Chondrocyte (in vitro differentiated cells): ENCODE data around the gene ADAM8. TPM values are rescaled to one million over a fixed set of nuclear protein-coding genes. Genes with fewer than 3 reads are reported as not detected.

Source experiments
- DNase-seq: peaks from one replicate; pipeline ENCODE4 v3.0.0; 2021; ENCODE audit warnings: mixed read lengths, low spot score
- H3K27ac Mint-ChIP-seq: one replicate; pipeline ENCODE4 v1.8.0; 2021; ENCODE audit warnings: mild to moderate bottlenecking, moderate library complexity, mixed read lengths; ENCODE audit not compliant: unreplicated experiment
- H3K27me3 Mint-ChIP-seq: 2 replicates; pipeline ENCODE4 v1.8.0; 2021; ENCODE audit warnings: low read depth, mixed read lengths
- H3K36me3 Mint-ChIP-seq: 2 replicates; pipeline ENCODE4 v1.8.0; 2021; ENCODE audit warnings: low read depth, mixed read lengths
- H3K4me1 Mint-ChIP-seq: 2 replicates; pipeline ENCODE4 v1.8.0; 2021; ENCODE audit warnings: low read depth, mild to moderate bottlenecking, mixed read lengths
- H3K4me3 Mint-ChIP-seq: one replicate; pipeline ENCODE4 v1.8.0; 2021; ENCODE audit warnings: mild to moderate bottlenecking, moderate library complexity, mixed read lengths; ENCODE audit not compliant: unreplicated experiment
- H3K9me3 Mint-ChIP-seq: 2 replicates; pipeline ENCODE4 v1.8.0; 2021; ENCODE audit warnings: low read depth, mixed read lengths
- CTCF ChIP-seq: fragments of 200-600 bp; sonication (generic); IDR thresholded peaks from 2 replicates; pipeline ENCODE4 v1.5.0; 2021; ENCODE audit warnings: antibody characterized with exemption, mild to moderate bottlenecking, moderate library complexity
- total RNA-seq: library from RNA; stranded (reverse); gene quantifications from 3 replicates; pipeline ENCODE4 v1.2.1, GENCODE V29; 2021

The ADAM8 gene
- total RNA-seq, 1 donor from 2014 or later = 1.3 TPM

GRCh38 chr10:133293810-133294119 is 17.1 kb upstream of the ADAM8 start:
- no peak overlapping the region for H3K4me3 Mint-ChIP-seq
- no peaks in the 10 kb centered on the region for H3K4me1 Mint-ChIP-seq
- no peak overlapping the region for H3K27ac Mint-ChIP-seq
- no peak for TF ChIP-seq CTCF
- no peaks in the 10 kb centered on the region for H3K27me3 Mint-ChIP-seq
- DNase-seq = no peak
- peaks cover 37% of the 10 kb centered on the region for H3K36me3 Mint-ChIP-seq
- no peaks in the 10 kb centered on the region for H3K9me3 Mint-ChIP-seq

- H3K9me3 Mint-ChIP-seq = no peaks in the 10 kb centered on the region
- no peak for DNase-seq
- H3K27ac Mint-ChIP-seq = no peak overlapping the region
Measured at GRCh38 chr10:133292919-133293809, 16.5 kb upstream of the ADAM8 start.

GRCh38 chr10:133289761-133290160 is 13.1 kb upstream of the ADAM8 start:
- no peaks in the 10 kb centered on the region for H3K9me3 Mint-ChIP-seq
- no peak for TF ChIP-seq CTCF
- DNase-seq = no peak
- no peak overlapping the region for H3K27ac Mint-ChIP-seq
- H3K36me3 Mint-ChIP-seq = peaks cover 44% of the 10 kb centered on the region
- no peak overlapping the region for H3K4me3 Mint-ChIP-seq
- no peaks in the 10 kb centered on the region for H3K4me1 Mint-ChIP-seq
- H3K27me3 Mint-ChIP-seq = no peaks in the 10 kb centered on the region

More at GRCh38 chr10:133292919-133293809, 16.5 kb upstream of the ADAM8 start:
- peaks cover 35% of the 10 kb centered on the region for H3K36me3 Mint-ChIP-seq
- H3K4me3 Mint-ChIP-seq = no peak overlapping the region
- no peaks in the 10 kb centered on the region for H3K4me1 Mint-ChIP-seq
- no peaks in the 10 kb centered on the region for H3K27me3 Mint-ChIP-seq
- TF ChIP-seq CTCF = no peak

- H3K4me1 Mint-ChIP-seq = no peaks in the 10 kb centered on the region
Measured at GRCh38 chr10:133287832-133288500, 11.3 kb upstream of the ADAM8 start.

More at GRCh38 chr10:133287832-133288500, 11.3 kb upstream of the ADAM8 start:
- TF ChIP-seq CTCF = no peak
- H3K4me3 Mint-ChIP-seq = no peak overlapping the region
- no peaks in the 10 kb centered on the region for H3K27me3 Mint-ChIP-seq
- H3K36me3 Mint-ChIP-seq = peaks cover 50% of the 10 kb centered on the region
- H3K9me3 Mint-ChIP-seq = no peaks in the 10 kb centered on the region
- no peak overlapping the region for H3K27ac Mint-ChIP-seq
- no peak for DNase-seq
